Heart right ventricle (tissue), 16 donors: ENCODE results near the gene DDAH1. TPM values are rescaled to one million over a fixed set of nuclear protein-coding genes. Genes with fewer than 3 reads are reported as not detected.

ENCODE experiments used
- ATAC-seq, 8 donors: fragments of 200-7000 bp; cut with Tn5 transposase; one replicate each; pipeline ENCODE4 v1.9.1; 2020; ENCODE audit warnings: mild to moderate bottlenecking in 8 of 8, moderate library complexity in 8 of 8, moderate number of reproducible peaks in 1 of 8
- DNase-seq, 2 donors: peaks; one replicate each; pipeline ENCODE4 v3.0.0-alpha.2; 2020
- H3K27ac ChIP-seq, 10 donors: fragments of 200-600 bp; sonication (generic) in 2 of 10; one replicate each; pipeline versions ENCODE4 v1.5.0 to v1.8.0; 2020 to 2022; ENCODE audit warnings: mild to moderate bottlenecking in 3 of 10
- H3K27me3 ChIP-seq, 7 donors: fragments of 200-600 bp; one replicate each; pipeline ENCODE4 v1.8.0; 2021 to 2022; ENCODE audit warnings: mild to moderate bottlenecking in 2 of 7
- H3K36me3 ChIP-seq, 9 donors: fragments of 200-600 bp; sonication (generic) in 1 of 9; one replicate each; pipeline versions ENCODE4 v1.5.0 to v1.8.0; 2020 to 2022; ENCODE audit warnings: mild to moderate bottlenecking in 2 of 9
- H3K4me1 ChIP-seq, 9 donors: fragments of 200-600 bp; sonication (generic) in 1 of 9; one replicate each; pipeline versions ENCODE4 v1.5.0 to v1.8.0; 2020 to 2022; ENCODE audit warnings: mild to moderate bottlenecking in 4 of 9
- H3K4me3 ChIP-seq, 10 donors: fragments of 200-600 bp; sonication (generic) in 2 of 10; one replicate each; pipeline versions ENCODE4 v1.5.0 to v1.8.0; 2020 to 2022; ENCODE audit warnings: mild to moderate bottlenecking in 7 of 10, moderate library complexity in 2 of 10
- H3K9me3 ChIP-seq, 11 donors: fragments of 200-600 bp in 10 of 11; sonication (generic) in 2 of 11; one replicate each; pipeline versions ENCODE4 v1.5.0 to v1.8.0; 2013 to 2022; ENCODE audit warnings: mild to moderate bottlenecking in 2 of 11, control low read depth in 1 of 11, moderate library complexity in 1 of 11
- CTCF ChIP-seq, 9 donors: fragments of 200-600 bp; sonication (generic) in 2 of 9; IDR thresholded peaks; one replicate each; pipeline versions ENCODE4 v1.5.0 to v1.8.0; 2021 to 2022; ENCODE audit warnings: antibody characterized with exemption in 9 of 9, mild to moderate bottlenecking in 5 of 9, moderate library complexity in 1 of 9
- WGBS, 2 donors: extraction: QIAGEN DNeasy Blood & Tissue Kit; methylation state at CpG; one replicate each; pipeline ENCODE4 v1.1.7; 2013; ENCODE audit warnings: inconsistent platforms in 1 of 2; 5-methylcytosine and 5-hydroxymethylcytosine counted together
- intact Hi-C, 10 donors: fragments of 100-400 bp; cut with DNase I; formaldehyde crosslinking; loops; one replicate each; pipeline versions ENCODE4 v1.11.1 to v1.14.2; 2022
- polyA plus RNA-seq, 2 donors: library from polyadenylated mRNA; stranded (reverse); fragments of 200-250 nt; gene quantifications; one replicate each; pipeline ENCODE4 v1.2.3, GENCODE V29; 2013
- total RNA-seq, 10 donors: library from RNA; stranded (reverse); fragmentation: NEBNext Ultra II Directional in 3 of 10; extraction: Animal tissue kit (Norgen Biotek cat#: 25700) in 3 of 10; gene quantifications; one replicate each; pipeline versions ENCODE4 v1.2.1 to v1.2.4, GENCODE V29; 2021 to 2023
- donor health status: Arrhythmogenic right ventricular cardiomyopathy.
- donor health status: ischemic (EF 13 %, LVEDD 7.1; RV severe dilation, severe dysfunction).
- donor health status: healthy with polysubstance abuse.
- donor health status: DM: no; HTN: yes; CAD: no.
- donor health status: DM: no; HTN: no; CAD: no.
- donor health status: ischemic (EF 25% LVEDD 6.9; RV normal size, moderate dysfunction).
- donor health status: ischemic (EF 25% LVEDD 5.7; RV mildly dilated, moderate dysfunction).
- donor health status: healthy.
- donor health status: DM: yes; HTN: yes; CAD: no.
- donor health status: Ischemic cardiomyopathy.
- donor health status: ischemic (EF 35%, LVEDD 5.7; RV mildly dilated, moderate dysfunction).
- donor health status: nonischemic (EF 11% LVEDD 7.7; RV severe dilation, severe dysfunction).
- donor health status: DM: yes; HTN: yes; CAD: no.
- donor health status: PGD.
- donor health status: ischemic (EF 29% LVEDD 5.4; RV normal size, mild dysfunction).
- donor health status: nonischemic (EF 23%, LVEDD 6.1; RV moderate dilation, normal function).

Gene DDAH1
- total and polyA plus RNA-seq, 12 donors, result 2.7 to 29.0 (median 16.6) TPM

GRCh38 chr1:85320371-85321131, 144.4 kb downstream of the DDAH1 start:
- TF ChIP-seq CTCF (IDR thresholded peaks at IDR 0.05), result no peak
- H3K4me3 ChIP-seq, result no peak overlapping the region
- 73 to 76% methylated on average over 2 of the region's 2 CpGs for WGBS, 2 donors
- intact Hi-C loops, result no loop called here
- DNase-seq (no peak), ATAC-seq (no peak)
- H3K27me3 ChIP-seq, result no peaks in the 10 kb centered on the region
- peak overlapping the region in 3 of 10 donors; percentile 48 to 70 (median 56) for H3K27ac ChIP-seq
- no peaks in the 10 kb centered on the region for H3K9me3 ChIP-seq
- peaks cover 0 to 44% (median 19%) of the 10 kb centered on the region in 9 donors for H3K4me1 ChIP-seq
- no peaks in the 10 kb centered on the region for H3K36me3 ChIP-seq

- no peak for TF ChIP-seq CTCF (IDR thresholded peaks at IDR 0.05)
- no peak for DNase-seq
- Histone ChIP-seq H3K4me1 (peaks cover 0 to 50% (median 23%) of the 10 kb centered on the region in 9 donors), H3K4me3 (no peak overlapping the region), H3K27ac (peak overlapping the region in 3 of 10 donors; percentile 48 to 70 (median 56)), H3K27me3 (no peaks in the 10 kb centered on the region), H3K9me3 (no peaks in the 10 kb centered on the region), H3K36me3 (no peaks in the 10 kb centered on the region)
- 63 to 76% methylated on average over 4 of the region's 4 CpGs for WGBS, 2 donors
- no peak for ATAC-seq
- intact Hi-C loops, result loop anchor here in 1 of 10 donors (10.0 kb wide), 1 partner anchor 145 kb away; the partner anchor contains the start of gene DDAH1
These were observed 145.0 kb downstream of the DDAH1 start for GRCh38 chr1:85319931-85320330.

GRCh38 chr1:85319491-85319890, 145.5 kb downstream of the DDAH1 start:
- Histone ChIP-seq H3K4me1 (peaks cover 0 to 50% (median 28%) of the 10 kb centered on the region in 9 donors), H3K36me3 (no peaks in the 10 kb centered on the region), H3K27me3 (no peaks in the 10 kb centered on the region), H3K4me3 (no peak overlapping the region), H3K9me3 (no peaks in the 10 kb centered on the region), H3K27ac (peak overlapping the region in 2 of 10 donors; percentile 48 to 56)
- intact Hi-C loops, result loop anchor here in 1 of 10 donors (10.0 kb wide), 1 partner anchor 145 kb away; the partner anchor contains the start of gene DDAH1
- ATAC-seq, result no peak
- no peak for DNase-seq
- no peak for TF ChIP-seq CTCF (IDR thresholded peaks at IDR 0.05)
- 82 to 83% methylated on average over 3 of the region's 3 CpGs for WGBS, 2 donors

GRCh38 chr1:85318217-85318616, 146.7 kb downstream of the DDAH1 start:
- ATAC-seq, result no peak
- no peaks in the 10 kb centered on the region for H3K36me3 ChIP-seq
- 82 to 92% methylated on average over 1 of the region's 1 CpG for WGBS, 2 donors
- H3K27me3 ChIP-seq, result no peaks in the 10 kb centered on the region
- TF ChIP-seq CTCF (IDR thresholded peaks at IDR 0.05), result no peak
- intact Hi-C loops, result loop anchor here in 1 of 10 donors (10.0 kb wide), 1 partner anchor 147 kb away; the partner anchor contains the start of gene DDAH1
- H3K4me1 ChIP-seq, result peaks cover 0 to 57% (median 39%) of the 10 kb centered on the region in 9 donors
- no peak for DNase-seq
- no peaks in the 10 kb centered on the region for H3K9me3 ChIP-seq
- H3K4me3 ChIP-seq, result no peak overlapping the region
- no peak overlapping the region for H3K27ac ChIP-seq
